Sciatic nerve (tissue), 2 donors: Measurements from ENCODE around the gene CCDC13. TPM values are rescaled to one million over a fixed set of nuclear protein-coding genes. Genes with fewer than 3 reads are reported as not detected.
"Not testable (repeated sequence)": the region's sequence is repeated elsewhere in the genome, so short reads cannot be mapped to it uniquely, and the experiment has no call there.

ENCODE experiments used
- ATAC-seq: fragments of 200-7000 bp; cut with Tn5 transposase; one replicate; pipeline ENCODE4 v1.9.1; 2020; ENCODE audit warnings: mild to moderate bottlenecking, moderate library complexity
- DNase-seq: peaks from one replicate; pipeline ENCODE4 v3.0.0-alpha.2; 2020; ENCODE audit warnings: low spot score
- intact Hi-C: fragments of 100-400 bp; cut with DNase I; formaldehyde crosslinking; loops from one replicate; pipeline ENCODE4 v1.14.2; 2022
- total RNA-seq: library from RNA; stranded (reverse); fragmentation: NEBNext Ultra II Directional; extraction: Animal tissue kit (Norgen Biotek cat#: 25700); gene quantifications from one replicate; pipeline ENCODE4 v1.2.1, GENCODE V29; 2021
- donor health status: DM: no; HTN: no; CAD: no.
- donor health status: DM: no; HTN: no; CAD: no.

Gene CCDC13
- 3.1 TPM for total RNA-seq

- ATAC-seq (peak; percentile 98), DNase-seq (peak; percentile 98)
- intact Hi-C loops, result no loop called here
Observed at GRCh38 chr3:42772670-42773408, at the start of gene CCDC13. Gene CCDC13 (minus strand): TSS chr3:42773253. CDS start chr3:42758345, 14,908 bp downstream.

- DNase-seq (no peak), ATAC-seq (no peak)
- intact Hi-C loops, result no loop called here
Observed at GRCh38 chr3:42822828-42823227, 49.8 kb upstream of the CCDC13 start.

GRCh38 chr3:42820746-42821051 lies 47.6 kb upstream of the CCDC13 start:
- DNase-seq (no peak), ATAC-seq (no peak)
- intact Hi-C loops, result no loop called here

- DNase-seq (no peak), ATAC-seq (no peak)
- intact Hi-C loops, result no loop called here
Observed at GRCh38 chr3:42819351-42819965, 46.4 kb upstream of the CCDC13 start.

GRCh38 chr3:42815826-42816225 lies 42.8 kb upstream of the CCDC13 start:
- intact Hi-C loops, result no loop called here
- ATAC-seq (no peak), DNase-seq (no peak)

GRCh38 chr3:42814914-42815507 lies 42.0 kb upstream of the CCDC13 start:
- no peak for DNase-seq
- intact Hi-C loops, result no loop called here
- no peak for ATAC-seq

- DNase-seq, result no peak
- ATAC-seq, result no peak
- intact Hi-C loops, result no loop called here
Observed at GRCh38 chr3:42814246-42814645, 41.2 kb upstream of the CCDC13 start.

- ATAC-seq, DNase-seq, intact Hi-C loops: not testable (repeated sequence)
Observed at GRCh38 chr3:42811118-42811883, 38.2 kb upstream of the CCDC13 start.

- intact Hi-C loops, DNase-seq, ATAC-seq: not testable (repeated sequence)
Observed at GRCh38 chr3:42810706-42811105, 37.7 kb upstream of the CCDC13 start.

- DNase-seq (no peak), ATAC-seq (no peak)
- intact Hi-C loops, result no loop called here
Observed at GRCh38 chr3:42809202-42809601, 36.1 kb upstream of the CCDC13 start, which contains the start of gene ACKR2. Gene ACKR2 (plus strand): TSS chr3:42809445. CDS start chr3:42864503, 55,058 bp downstream.

GRCh38 chr3:42807929-42808328 lies 34.9 kb upstream of the CCDC13 start:
- DNase-seq, result no peak
- ATAC-seq, result no peak
- intact Hi-C loops, result no loop called here

- ATAC-seq (no peak), DNase-seq (peak; percentile 61)
- intact Hi-C loops, result no loop called here
Observed at GRCh38 chr3:42805141-42805821, 32.2 kb upstream of the CCDC13 start.

- ATAC-seq (no peak), DNase-seq (no peak)
- intact Hi-C loops, result no loop called here
Observed at GRCh38 chr3:42804831-42805132, 31.7 kb upstream of the CCDC13 start.

- intact Hi-C loops, result no loop called here
- peak; percentile 96 for DNase-seq
- ATAC-seq, result peak; percentile 100
Observed at GRCh38 chr3:42804106-42804830, 31.2 kb upstream of the CCDC13 start, which contains the start of gene HIGD1A. Gene HIGD1A (minus strand): TSS chr3:42804490. CDS start chr3:42794253, 10,237 bp downstream.

GRCh38 chr3:42803414-42804105 lies 30.5 kb upstream of the CCDC13 start:
- DNase-seq, result peak; percentile 65

GRCh38 chr3:42802876-42803413 lies 29.9 kb upstream of the CCDC13 start:
- ATAC-seq, result no peak
- intact Hi-C loops, result no loop called here

More at GRCh38 chr3:42803414-42804105, 30.5 kb upstream of the CCDC13 start:
- ATAC-seq, result peak; percentile 57
- intact Hi-C loops, result no loop called here

GRCh38 chr3:42801784-42802183 lies 28.7 kb upstream of the CCDC13 start:
- ATAC-seq (no peak), DNase-seq (no peak)
- intact Hi-C loops, result no loop called here

More at GRCh38 chr3:42802876-42803413, 29.9 kb upstream of the CCDC13 start:
- no peak for DNase-seq
